GM23248 (cell line): ENCODE results near the gene TRIP4.

Experiments
- EZH2 ChIP-seq: fragments of 200-600 bp; sonication (generic); IDR thresholded peaks from 2 replicates; pipeline ENCODE4 v1.6.1; 2018; ENCODE audit warnings: antibody characterized with exemption, mild to moderate bottlenecking; ENCODE audit not compliant: insufficient read depth, poor library complexity, severe bottlenecking
- EZH2phosphoT487 ChIP-seq: fragments of 200-600 bp; sonication (generic); IDR thresholded peaks from 2 replicates; pipeline ENCODE4 v1.6.1; 2018; ENCODE audit warnings: antibody characterized with exemption, moderate library complexity, mild to moderate bottlenecking, low read depth; ENCODE audit not compliant: insufficient read depth

- TF ChIP-seq EZH2 (no peak), EZH2phosphoT487 (no peak)
Measured at GRCh38 chr15:64502551-64502950, 114.9 kb downstream of the TRIP4 start.
